ENCODE data around the gene SPP2. TPM values are rescaled to one million over a fixed set of nuclear protein-coding genes. Genes with fewer than 3 reads are reported as not detected.

The SPP2 gene
- total RNA-seq, 1 experiment from 2014 or later, result not detected

DNA sequence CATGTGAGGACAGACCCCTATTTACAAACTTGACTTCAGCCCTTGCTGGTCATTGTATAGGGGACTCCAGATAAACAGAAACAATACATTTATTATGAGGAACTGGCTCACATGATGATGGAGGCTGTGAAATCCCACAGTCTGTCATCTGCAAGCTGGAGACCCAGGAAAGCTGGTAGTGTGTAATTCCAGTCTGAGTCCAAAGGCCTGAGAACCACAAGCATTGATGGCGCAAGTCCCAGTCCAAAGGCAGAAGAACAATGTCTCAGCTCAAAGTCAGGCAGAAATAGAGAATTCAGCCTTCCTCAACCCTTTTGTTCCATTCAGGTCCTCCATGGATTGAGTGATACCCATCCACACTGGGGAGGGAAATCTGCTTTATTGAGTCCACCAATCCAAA is 28.1 kb upstream of the SPP2 start:
- no peak for TF ChIP-seq CTCF (conservative IDR thresholded peaks at IDR 0.05)
- no peaks in the 10 kb centered on the region for H3K79me2 ChIP-seq (ENCODE audit: insufficient read depth, low read length)
- DNase-seq, result no peak
- no peak overlapping the region for H2BK15ac ChIP-seq (ENCODE audit: low read depth, low read length)
- H3K4ac ChIP-seq (ENCODE audit: low read depth, low read length), result no peak overlapping the region
- no peak overlapping the region for H2BK20ac ChIP-seq (ENCODE audit: low read depth, low read length, poor library complexity, severe bottlenecking)
- peaks cover 1 to 9% (median 3%) of the 10 kb centered on the region in 3 experiments; a peak in 4 of 7 replicates for H3K36me3 Mint-ChIP-seq (ENCODE audit: insufficient read depth in 1 of 3, low read depth in 3 of 3)
- H2BK12ac ChIP-seq (ENCODE audit: insufficient read length, low read depth, low read length), result no peak overlapping the region
- no peak overlapping the region for H3K27ac Mint-ChIP-seq
- H3K27ac ChIP-seq (ENCODE audit: insufficient read length, low read depth, low read length), result no peak overlapping the region
- H2BK5ac ChIP-seq (ENCODE audit: insufficient read length, low read length), result no peak overlapping the region
- peaks cover 20% of the 10 kb centered on the region in 2 experiments for H3K9me3 Mint-ChIP-seq
- no peak overlapping the region for H3K9ac ChIP-seq (ENCODE audit: extremely low read depth, insufficient read length, low read length)
- H3K4me2 ChIP-seq (ENCODE audit: insufficient read depth, insufficient read length, low read length), result no peak overlapping the region
- no peak overlapping the region for H3K56ac ChIP-seq (ENCODE audit: insufficient read length, low read depth, low read length)
- no peaks in the 10 kb centered on the region for H3K27me3 ChIP-seq (ENCODE audit: insufficient read depth, low read length)
- H3K79me1 ChIP-seq (ENCODE audit: insufficient read depth, low read depth, low read length, poor library complexity, severe bottlenecking), result no peaks in the 10 kb centered on the region
- H3K9me3 ChIP-seq (ENCODE audit: control insufficient read depth, low read depth, low read length), result no peaks in the 10 kb centered on the region
- no peak overlapping the region for H2AFZ ChIP-seq (ENCODE audit: low read length)
- H3K4me3 Mint-ChIP-seq, result no peak overlapping the region
- H3K4me1 Mint-ChIP-seq, result no peaks in the 10 kb centered on the region
- peaks cover 14% of the 10 kb centered on the region for H3K27me3 Mint-ChIP-seq (ENCODE audit: low read depth)
- no peaks in the 10 kb centered on the region for H4K20me1 ChIP-seq (ENCODE audit: control insufficient read depth, insufficient read depth, insufficient read length)
- no peaks in the 10 kb centered on the region for H3K23me2 ChIP-seq (ENCODE audit: insufficient read length, low read depth, low read length, poor library complexity, severe bottlenecking)
- H3K18ac ChIP-seq (ENCODE audit: insufficient read length, low read depth, low read length), result no peak overlapping the region
- H2AK5ac ChIP-seq (ENCODE audit: insufficient read length, low read length), result no peak overlapping the region
- no peak overlapping the region for H4K8ac ChIP-seq (replicated peaks; ENCODE audit: insufficient read length, low read depth, low read length)
- no CpG with 5 or more reads among the region's 1 CpG for WGBS (ENCODE audit: extremely low coverage, insufficient read length, low lambda C conversion rate)
- H3K23ac ChIP-seq (ENCODE audit: insufficient read length, low read depth, low read length), result no peak overlapping the region
- no peak overlapping the region for H3T11ph ChIP-seq (ENCODE audit: low read length)
- no peak overlapping the region for H4K5ac ChIP-seq (ENCODE audit: insufficient read length, low read depth, low read length)
- no peak overlapping the region for H3K14ac ChIP-seq (ENCODE audit: insufficient read depth, low read length)
- no peak overlapping the region for H2BK120ac ChIP-seq (ENCODE audit: low read depth, low read length, poor library complexity, severe bottlenecking)
- H4K91ac ChIP-seq (ENCODE audit: insufficient read length, low read depth, low read length), result no peak overlapping the region
- H3K4me1 ChIP-seq (ENCODE audit: insufficient read depth, low read length), result no peaks in the 10 kb centered on the region

Data from H9 (cell line).